Activated CD4-positive, alpha-beta T cell treated with anti-CD3 and anti-CD28 coated beads, Interleukin-2, amount 10 ng/mL, durations not matched to agents 24 days and 14 days (primary cell): ENCODE results near the gene NEU3. TPM values are rescaled to one million over a fixed set of nuclear protein-coding genes. Genes with fewer than 3 reads are reported as not detected.

Experiments
- total RNA-seq: library from RNA; stranded (reverse); gene quantifications from 2 replicates; pipeline ENCODE4 v1.2.3, GENCODE V29; 2022

Gene NEU3
- total RNA-seq, 1 donor from 2014 or later, result 16.3 TPM

Other genes starting within 250 kb of the NEU3 start
- gene RNF169, start 240.1 kb upstream of the NEU3 start, total RNA-seq, result 15.2 TPM in 2 replicates
- gene XRRA1, start 39.8 kb upstream of the NEU3 start, total RNA-seq, result 11.0 and 11.4 TPM in 2 replicates
- 154 and 169 TPM in 2 replicates for gene SPCS2, start 39.7 kb upstream of the NEU3 start, total RNA-seq
- not detected in 2 replicates for gene OR2AT4, start 107.9 kb downstream of the NEU3 start, total RNA-seq
- not detected in 2 replicates for gene SLCO2B1, start 162.2 kb downstream of the NEU3 start, total RNA-seq